ENCODE results near the gene TARBP2.

TARBP2 gene, protein sequence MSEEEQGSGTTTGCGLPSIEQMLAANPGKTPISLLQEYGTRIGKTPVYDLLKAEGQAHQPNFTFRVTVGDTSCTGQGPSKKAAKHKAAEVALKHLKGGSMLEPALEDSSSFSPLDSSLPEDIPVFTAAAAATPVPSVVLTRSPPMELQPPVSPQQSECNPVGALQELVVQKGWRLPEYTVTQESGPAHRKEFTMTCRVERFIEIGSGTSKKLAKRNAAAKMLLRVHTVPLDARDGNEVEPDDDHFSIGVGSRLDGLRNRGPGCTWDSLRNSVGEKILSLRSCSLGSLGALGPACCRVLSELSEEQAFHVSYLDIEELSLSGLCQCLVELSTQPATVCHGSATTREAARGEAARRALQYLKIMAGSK

DNA sequence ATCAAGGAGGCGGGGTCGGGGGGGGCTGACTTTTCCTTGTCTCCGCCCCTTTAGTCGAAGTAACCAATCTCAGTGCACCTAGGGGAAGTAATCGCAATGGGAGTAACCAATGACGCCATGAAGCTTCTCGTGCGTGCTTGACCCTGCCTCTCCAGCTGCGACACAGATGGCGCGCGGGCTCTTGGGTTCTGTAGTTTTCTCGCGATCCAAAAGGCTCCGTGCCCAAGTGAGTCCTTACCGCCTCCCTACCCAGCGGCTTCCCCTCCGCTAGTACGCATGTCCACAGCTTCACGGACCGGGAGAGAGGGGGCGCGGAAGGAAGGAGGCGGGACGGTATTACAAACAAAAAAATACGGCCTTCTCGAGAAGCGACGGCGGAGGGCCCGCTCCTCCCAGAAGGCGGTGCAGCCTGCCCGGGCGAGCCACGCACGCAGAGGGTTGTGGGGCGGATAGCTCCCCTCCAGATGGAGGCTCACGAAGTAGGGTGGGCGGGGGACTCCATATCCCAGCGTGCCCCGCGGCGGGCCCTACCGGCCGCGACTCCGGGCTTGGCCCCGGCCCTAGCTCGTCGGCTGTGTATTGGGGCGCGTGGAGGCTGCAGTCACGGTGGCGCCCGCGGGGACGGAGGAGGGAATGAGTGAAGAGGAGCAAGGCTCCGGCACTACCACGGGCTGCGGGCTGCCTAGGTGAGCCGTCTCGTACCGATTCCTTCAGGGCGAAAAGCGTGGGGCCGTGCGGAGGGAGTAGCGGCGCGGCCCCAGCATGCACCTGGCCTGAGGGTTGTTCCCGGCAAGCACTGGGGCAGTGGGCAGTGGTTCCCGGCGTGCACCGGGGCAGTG is at the start of gene TARBP2:
TSS of gene TARBP2 (plus strand) at position 508 of the 839 bp plus-strand sequence. CDS start at position 634, 126 bp downstream.
- peak; percentile 95 for DNase-seq (ENCODE audit: low spot score)

DNA sequence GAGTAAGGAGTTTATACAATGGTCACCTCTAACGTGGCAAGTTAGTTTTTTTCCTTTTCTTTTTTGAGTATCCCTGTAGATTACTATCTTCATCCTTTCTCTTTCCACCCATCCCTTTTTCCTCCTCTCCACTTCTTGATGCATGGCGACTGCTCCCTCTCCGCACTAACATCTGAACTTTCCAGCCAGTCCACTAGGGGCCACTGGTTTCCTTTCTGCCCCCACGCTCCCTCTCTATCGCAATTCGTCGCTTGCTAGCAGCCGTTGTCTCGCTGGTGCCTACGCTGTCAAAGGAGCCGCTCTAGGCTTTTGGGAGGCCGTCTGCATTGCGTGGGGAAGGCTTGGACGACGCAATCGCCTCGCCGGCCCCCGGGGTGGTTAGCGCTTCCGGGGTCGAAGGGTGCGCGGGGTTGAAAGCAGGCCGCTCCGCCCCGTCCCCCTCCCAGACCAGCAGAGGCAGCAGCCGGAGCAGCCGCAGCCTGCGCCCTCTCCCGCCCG is 49.4 kb upstream of the TARBP2 start, which contains the start of gene PCBP2:
TSS of gene PCBP2 (plus strand) at position 442 of the 498 bp plus-strand sequence. CDS start 2,699 bp downstream, outside the sequence.
- DNase-seq (ENCODE audit: low spot score): peak; percentile 98

DNA sequence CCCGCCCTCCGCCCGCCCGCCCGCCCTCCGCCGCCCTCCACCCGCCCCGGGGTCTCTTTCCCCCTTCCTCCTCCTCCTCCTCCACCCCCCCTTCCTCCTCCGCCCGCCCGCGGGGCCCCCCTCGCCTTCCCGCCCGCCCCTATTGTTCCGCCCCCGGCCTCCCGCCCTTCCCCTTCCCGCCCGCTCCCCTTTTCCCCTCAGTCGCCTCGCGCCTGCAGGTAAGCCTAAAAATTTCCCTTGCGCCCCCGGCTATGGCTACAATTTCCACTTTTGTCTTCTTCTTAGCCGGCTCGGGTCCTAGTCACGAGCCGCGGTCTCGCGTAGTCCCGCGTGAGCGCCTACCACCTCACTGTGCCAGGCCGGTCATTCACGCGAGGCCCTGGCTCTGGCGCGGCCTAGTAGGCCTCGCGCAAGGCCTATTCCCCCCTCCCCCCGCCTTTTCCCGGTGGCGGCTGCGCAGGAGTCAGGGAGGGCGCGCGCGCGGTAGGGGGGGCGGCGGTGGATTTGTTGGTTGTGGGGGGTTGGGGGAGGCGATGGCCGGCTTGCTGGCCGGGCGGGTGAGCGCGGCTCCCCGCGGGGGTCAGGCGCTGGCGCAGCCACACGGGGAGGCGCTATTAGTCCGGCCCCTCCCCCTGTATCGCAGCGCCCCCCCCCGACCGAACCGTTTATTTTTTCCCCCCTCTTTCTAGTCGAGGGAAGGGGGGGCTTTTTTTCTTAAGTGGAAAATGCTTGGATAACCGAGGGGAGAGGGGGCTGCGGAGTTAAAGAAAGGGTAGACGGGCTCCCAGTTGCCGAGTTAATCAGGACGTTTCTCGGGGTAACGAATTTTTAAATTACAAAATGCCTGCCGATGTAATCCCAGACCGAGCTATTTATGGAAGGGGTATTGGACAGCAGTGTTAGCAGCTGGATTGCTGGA is 48.7 kb upstream of the TARBP2 start:
- peak; percentile 94 for DNase-seq (ENCODE audit: low spot score)

DNA sequence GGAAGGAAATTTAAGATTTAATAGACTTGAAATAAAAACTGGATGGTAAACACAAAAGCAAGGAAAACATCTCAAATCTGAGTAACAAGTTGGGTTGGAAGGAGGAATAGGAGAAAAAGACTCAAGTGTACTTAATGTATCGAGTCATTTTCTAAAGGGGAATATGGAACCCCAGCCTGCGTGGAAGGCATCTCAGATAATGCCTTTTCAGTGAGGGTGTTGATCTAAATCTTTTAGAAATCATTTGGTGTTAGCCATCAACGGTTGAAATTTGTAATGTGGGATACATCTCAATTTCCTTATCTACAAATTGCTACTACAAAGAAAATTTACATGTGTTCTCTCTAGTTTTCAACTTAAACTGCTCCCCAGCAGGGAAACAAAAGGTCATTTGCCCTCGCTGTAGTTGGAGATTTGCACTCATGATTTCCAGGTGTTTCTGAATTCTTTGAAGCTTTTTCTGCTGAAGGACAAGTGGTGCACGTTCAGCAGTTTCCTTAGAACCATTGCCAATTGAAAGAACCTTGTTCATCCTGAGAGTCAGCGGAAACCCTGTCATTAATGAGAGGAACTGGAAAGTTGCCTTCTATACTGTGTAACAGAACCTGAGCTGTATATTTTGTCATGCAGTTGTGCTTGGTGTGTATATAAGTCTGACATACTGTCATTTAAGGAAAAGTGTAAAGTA is 47.0 kb upstream of the TARBP2 start:
- no peak for DNase-seq (ENCODE audit: low spot score)

DNA sequence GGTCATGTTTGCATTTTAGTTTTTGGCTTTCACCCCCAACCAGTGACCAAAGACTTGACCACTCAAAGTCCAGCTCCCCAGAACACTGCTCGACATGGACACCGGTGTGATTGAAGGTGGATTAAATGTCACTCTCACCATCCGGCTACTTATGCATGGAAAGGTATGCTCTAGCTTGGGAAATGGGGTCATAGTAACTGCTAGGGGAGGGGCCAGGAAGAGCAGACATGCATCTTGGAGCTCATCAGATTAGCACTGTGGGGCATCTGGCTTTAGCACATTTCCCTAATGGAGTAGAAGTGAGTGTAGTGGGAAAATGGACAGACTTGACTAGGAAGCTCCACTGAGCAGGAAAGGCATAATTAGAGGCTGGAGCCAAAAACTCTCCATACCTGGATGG is 46.4 kb upstream of the TARBP2 start:
- no peak for DNase-seq (ENCODE audit: low spot score)

DNA sequence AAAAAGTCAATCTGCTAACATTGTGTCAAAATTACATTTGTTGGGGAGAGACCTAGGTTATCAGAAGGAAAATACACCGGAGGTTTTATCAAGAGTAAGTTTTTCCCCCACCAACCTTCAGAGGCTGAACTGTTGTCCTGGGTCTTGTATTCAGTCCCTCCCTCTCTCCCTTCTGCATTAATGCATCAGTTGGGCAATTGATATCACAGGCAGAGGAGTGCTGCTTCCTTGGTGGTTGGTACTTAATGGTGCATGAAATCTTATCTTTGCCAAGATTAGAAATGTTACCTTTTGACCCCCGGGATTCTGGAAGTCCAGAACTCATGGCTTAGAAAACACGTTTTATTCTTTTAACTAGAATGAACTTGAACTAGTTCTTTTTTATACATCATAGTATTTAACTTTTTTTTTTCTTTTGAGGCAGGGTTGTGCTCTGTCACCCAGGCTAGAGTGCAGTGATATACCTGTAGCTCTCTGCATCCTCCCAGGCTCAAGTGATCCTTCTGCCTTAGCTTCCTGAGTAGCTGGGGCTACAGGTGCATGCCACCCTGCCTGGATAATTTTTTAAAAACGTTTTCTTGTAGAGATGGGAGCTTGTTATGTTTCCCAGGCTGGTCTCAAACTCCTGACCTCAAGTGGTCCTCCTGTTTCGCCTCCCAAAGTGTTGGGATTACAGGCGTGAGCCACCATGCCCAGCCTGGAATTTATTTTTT is 44.3 kb upstream of the TARBP2 start:
- DNase-seq (ENCODE audit: low spot score): no peak

DNA sequence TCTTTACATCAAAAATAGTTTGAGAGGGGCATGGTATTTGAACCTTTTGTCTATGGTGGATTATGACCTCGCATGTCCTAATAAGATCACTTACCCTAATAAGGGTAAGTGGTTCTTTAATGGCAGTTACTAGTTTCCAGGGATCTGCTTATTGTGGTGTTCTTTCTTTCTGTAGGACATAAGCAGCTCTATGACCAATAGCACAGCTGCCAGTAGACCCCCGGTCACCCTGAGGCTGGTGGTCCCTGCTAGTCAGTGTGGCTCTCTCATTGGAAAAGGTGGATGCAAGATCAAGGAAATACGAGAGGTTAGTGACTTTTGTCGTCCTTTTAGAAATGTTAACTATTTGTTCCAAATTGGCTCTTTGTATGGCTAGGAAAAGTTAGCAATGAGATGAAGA is 42.0 kb upstream of the TARBP2 start:
- DNase-seq (ENCODE audit: low spot score): no peak

DNA sequence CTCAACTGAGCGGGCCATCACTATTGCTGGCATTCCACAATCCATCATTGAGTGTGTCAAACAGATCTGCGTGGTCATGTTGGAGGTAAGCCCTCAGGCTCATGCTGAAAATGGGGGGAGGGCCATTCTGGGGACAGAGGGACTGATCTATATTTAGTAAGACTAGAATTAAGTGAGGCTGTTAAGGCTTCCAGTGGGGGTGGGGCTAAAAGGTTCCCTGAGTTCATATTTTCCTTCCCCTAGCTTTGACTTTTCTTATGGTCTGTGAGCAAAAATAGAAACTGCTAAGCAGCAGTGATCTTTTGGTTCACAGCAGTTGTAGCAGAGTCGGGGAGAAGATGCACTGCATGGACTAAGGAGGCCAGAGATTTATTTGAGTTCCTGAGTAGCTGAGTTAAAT is 40.0 kb upstream of the TARBP2 start:
- no peak for DNase-seq (ENCODE audit: low spot score)

DNA sequence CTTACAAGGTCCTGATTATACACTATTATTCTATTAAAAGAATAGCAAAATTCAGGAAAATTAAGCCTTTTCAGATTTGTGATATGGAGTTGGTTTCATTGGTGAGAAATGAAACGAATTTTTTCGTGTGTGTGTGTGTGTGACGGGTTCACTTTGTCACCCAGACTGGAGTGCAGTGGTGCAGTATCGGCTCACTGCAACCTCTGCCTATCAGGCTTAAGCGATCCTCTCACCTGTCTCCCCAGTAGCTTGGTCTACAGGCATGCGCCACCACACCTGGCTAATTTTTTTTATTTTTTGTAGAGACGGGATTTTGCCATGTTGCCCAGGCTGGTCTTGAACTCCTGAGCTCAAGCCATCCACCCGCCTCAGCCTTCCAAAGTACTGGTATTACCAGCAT is 39.5 kb upstream of the TARBP2 start:
- DNase-seq (ENCODE audit: low spot score): no peak

DNA sequence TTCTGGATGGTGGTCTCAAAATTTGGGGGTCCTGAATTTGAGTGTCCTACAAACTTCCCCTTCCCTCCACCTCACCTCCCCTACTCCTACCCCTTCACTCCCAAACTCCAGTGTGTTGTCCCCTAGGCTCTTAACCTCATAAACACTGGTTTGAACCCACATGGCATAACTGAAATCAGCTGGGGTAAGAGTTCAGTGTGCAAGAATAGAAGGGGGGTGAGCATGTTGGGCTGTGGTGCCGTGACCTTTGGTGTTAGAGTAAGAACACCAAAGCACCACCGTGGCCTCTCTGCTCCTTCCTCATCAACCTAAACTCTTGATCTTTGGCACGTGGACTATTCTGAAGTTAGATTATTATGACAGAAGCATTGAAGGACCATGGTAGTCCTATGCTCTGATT is 38.1 kb upstream of the TARBP2 start:
- DNase-seq (ENCODE audit: low spot score): no peak

DNA sequence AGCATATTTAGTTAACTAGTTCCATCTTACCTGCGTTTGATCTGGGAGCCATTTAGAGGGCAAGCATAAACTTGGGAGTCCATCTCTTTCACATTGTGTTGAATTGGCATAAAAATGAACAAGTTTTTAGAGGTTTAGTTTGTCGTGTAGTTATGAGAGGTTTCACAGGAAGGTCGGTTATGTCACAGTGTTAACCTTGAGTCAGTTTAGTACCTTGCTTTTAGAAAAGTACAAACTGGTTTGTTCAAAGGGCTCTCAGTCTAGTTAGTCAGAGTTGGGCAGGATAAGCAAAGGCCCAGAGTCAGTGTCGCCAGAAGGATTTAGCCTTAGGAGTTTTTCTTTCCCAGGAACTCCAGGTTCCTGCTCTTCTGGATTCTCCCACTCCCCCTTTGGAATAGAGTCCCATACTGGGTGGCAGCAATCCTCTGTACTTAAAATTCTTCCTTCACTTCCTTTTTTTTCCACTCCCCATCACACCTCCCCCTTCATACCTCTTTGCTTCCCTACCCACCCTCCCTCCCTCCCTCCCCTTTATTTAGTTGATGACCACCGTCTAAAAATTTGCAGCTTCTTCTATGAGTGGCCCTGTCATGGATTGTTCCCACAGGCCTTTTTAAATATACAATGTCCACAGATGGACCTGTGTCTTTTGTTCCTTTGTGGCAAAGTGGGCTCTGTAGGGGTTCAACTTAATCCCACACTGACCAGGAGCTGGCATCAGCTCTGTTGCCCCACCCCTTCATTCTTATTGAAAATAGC is 37.1 kb upstream of the TARBP2 start:
- DNase-seq (ENCODE audit: low spot score): no peak

DNA sequence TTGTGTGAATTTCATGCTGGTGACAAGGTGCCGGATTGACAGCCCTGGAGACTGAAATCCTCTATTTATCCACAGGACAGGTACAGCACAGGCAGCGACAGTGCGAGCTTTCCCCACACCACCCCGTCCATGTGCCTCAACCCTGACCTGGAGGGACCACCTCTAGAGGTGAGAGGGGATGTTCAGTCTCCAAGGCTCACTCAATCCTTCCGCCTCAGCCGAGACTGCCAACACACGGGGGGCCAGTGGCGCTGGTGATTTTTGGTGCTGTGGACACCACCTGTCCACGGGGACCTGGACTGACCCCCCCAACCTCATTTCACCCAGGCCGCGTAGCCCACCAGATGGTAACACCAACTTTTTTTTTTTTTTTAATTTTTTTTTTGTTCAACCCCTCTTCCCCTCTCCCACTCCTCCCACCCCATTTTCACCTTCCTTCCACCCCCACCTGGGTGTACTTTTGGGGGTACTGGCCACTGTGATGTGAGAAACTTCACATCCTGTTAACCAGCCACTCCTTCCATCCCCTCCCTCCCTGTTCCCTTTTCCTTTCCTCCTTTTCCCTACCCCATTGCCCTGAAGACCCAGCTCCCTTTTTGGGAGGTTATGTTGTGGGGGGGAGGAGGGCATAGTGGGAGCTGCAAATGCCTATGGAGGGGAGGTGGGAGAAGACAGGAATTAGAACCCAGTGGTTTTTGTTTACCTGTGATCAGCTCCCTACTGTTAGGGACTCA is 36.2 kb upstream of the TARBP2 start:
- DNase-seq (ENCODE audit: low spot score): no peak

DNA sequence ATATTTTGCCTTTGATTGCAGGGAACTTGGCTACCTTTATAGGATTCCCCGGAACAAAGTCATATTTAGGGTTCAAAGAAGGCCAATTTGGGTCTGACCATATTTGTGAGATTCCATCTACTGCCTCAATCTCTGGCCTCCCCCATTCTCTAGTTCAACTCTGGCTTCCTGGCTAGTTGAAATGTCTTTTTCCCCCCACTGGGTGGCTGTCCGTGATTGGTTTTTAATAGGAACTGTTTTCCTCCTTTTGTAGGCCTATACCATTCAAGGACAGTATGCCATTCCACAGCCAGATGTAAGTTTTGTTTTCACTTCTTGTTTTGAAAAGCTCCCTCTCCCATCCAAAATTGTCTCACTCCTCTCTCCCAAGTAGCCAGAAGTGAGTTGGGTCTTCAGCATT is 35.4 kb upstream of the TARBP2 start:
- DNase-seq (ENCODE audit: low spot score): no peak

DNA sequence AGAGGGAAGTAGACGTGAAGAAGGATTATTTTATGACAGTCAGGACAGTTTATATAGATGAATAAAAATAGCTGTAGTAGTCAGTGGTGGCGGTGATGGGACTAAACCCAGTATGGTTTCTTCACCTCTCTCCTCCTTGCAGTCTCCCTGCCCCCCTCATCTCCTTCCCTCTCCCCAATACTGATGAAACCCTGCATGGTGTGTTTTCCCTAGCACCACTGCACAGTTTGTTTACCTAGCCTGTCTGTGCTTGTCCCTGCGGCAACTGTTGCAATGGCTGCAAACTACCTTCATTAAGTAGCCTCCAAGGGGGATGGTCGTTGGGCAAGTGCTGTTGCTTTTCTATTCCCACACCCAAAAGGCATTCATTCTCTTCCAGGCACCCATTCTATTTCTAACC is 34.4 kb upstream of the TARBP2 start:
- DNase-seq (ENCODE audit: low spot score): no peak

DNA sequence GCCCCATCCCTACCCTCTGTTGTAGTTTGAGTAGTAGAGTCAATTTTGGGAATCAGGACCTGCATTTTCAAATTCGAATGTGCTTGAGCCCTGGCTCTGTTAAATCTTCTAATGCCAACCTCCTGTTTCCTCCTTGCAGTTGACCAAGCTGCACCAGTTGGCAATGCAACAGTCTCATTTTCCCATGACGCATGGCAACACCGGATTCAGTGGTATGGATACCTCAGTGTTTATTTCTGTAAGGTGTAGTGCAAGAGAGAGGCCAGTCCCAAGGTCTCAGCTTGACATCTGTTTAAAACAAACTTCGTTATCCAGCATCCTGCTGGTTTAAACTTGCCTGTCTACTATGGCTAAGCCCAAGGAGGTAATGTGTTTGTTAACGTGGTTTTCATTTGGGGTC is 34.0 kb upstream of the TARBP2 start:
- no peak for DNase-seq (ENCODE audit: low spot score)

DNA sequence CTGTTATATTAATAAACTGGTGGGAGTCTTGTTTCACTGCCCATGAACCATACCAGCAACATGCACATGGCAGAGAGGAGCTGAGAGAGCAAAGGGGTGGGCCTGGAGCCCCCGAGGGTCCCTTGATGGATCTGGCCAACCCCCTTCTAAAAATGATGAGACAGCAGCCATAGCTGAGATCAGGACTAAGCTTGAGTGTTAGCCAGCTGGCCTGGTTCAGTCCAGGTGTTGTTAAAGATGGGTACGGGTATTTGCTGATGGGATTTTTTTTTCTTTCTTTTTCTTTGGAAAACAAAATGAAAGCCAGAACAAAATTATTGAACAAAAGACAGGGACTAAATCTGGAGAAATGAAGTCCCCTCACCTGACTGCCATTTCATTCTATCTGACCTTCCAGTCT is 33.2 kb upstream of the TARBP2 start:
- DNase-seq (ENCODE audit: low spot score): no peak

DNA sequence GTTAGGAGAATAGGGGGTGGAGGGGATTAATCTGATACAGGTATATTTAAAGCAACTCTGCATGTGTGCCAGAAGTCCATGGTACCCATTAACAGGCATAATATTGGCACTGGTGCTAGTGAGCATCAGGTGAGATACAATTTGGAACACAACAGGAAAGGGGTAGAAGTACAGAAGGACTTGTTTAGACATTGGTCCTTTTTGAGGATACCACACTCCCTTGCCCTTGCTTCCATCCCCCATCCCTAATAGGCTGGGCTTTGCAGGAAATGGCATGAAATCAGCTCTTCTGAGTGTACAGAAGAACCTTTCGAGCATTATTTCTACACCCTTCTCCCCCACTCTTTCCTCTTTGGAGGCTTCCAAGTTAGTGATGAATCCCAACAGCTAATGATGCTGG is 32.8 kb upstream of the TARBP2 start:
- DNase-seq (ENCODE audit: low spot score): no peak

DNA sequence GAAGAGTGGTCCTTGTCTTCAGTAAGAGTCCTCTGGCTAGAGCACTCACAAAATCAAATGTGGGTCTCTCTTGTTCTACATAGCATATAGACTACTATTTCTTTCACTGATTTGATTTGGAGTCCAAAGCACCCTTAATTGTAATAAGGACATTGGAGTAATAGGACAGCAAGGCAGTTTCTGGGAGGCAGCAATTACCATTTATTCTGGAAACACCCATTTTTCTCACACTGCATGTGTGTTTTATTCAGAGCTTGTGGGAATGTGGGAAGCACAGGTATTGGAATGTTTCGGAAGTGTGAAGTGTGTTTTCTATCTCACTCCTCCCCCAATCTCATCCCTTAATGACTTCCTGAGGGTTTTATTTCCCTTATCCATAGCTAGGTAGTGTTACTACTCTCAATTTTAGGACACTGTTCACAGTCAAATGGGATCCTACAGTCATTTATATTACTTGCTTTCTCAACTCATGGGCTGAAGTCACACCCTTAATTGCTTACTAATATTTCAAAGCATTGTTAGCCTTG is 29.0 kb upstream of the TARBP2 start:
- DNase-seq (ENCODE audit: low spot score): no peak

DNA sequence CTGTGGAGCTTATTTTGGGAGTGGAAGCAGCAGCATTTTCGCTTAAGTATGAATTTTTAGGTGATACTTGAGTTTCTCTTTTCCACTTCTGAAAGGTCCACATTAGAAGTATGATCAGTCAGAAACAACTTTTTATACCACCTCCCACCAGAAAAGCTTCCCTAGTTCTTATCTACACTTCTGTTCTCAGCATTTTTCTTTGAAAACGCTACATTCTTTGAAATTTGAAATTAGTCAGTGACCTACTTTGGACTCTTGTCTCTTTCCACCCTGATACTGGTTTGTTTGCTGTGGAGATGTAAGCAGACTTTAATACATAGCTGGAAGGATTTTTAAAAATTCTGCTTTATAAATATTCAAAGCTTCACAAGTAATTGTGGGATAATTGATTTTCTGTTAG is 27.0 kb upstream of the TARBP2 start:
- no peak for DNase-seq (ENCODE audit: low spot score)

Measured in AG20443 (cell line).